Heart left ventricle (tissue), 16 donors: Measurements from ENCODE around the gene RASSF5. TPM values are rescaled to one million over a fixed set of nuclear protein-coding genes. Genes with fewer than 3 reads are reported as not detected.
A peak's percentile ranks its signal among the peaks of the same experiment; 100 is the strongest.

Experiments used
- ATAC-seq, 4 donors: fragments of 200-7000 bp; cut with Tn5 transposase; one replicate each; pipeline ENCODE4 v1.9.1; 2020 to 2022; ENCODE audit warnings: moderate library complexity in 4 of 4, mild to moderate bottlenecking in 3 of 4, moderate number of reproducible peaks in 1 of 4
- DNase-seq, 5 donors: peaks; one replicate each; pipeline ENCODE4 v3.0.0-alpha.2; 2020
- H3K27ac ChIP-seq, 12 donors: fragments of 200-600 bp; sonication (generic) in 4 of 12; one replicate each; pipeline versions ENCODE4 v1.5.0 to v1.8.0; 2016 to 2022; ENCODE audit warnings: mild to moderate bottlenecking in 2 of 12
- H3K27me3 ChIP-seq, 9 donors: fragments of 200-600 bp; sonication (generic) in 2 of 9; one replicate each; pipeline versions ENCODE4 v1.5.1 to v1.8.0; 2016 to 2022; ENCODE audit warnings: mild to moderate bottlenecking in 3 of 9
- H3K36me3 ChIP-seq, 9 donors: fragments of 200-600 bp; sonication (generic) in 2 of 9; one replicate each; pipeline versions ENCODE4 v1.5.0 to v1.8.0; 2018 to 2022; ENCODE audit warnings: mild to moderate bottlenecking in 2 of 9
- H3K4me1 ChIP-seq, 12 donors: fragments of 200-600 bp; sonication (generic) in 4 of 12; one replicate each; pipeline versions ENCODE4 v1.5.0 to v1.8.0; 2016 to 2022; ENCODE audit warnings: mild to moderate bottlenecking in 3 of 12
- H3K4me3 ChIP-seq, 12 donors: fragments of 200-600 bp; sonication (generic) in 4 of 12; one replicate each; pipeline versions ENCODE4 v1.5.0 to v1.8.0; 2017 to 2022; ENCODE audit warnings: mild to moderate bottlenecking in 9 of 12, moderate library complexity in 4 of 12
- H3K9me3 ChIP-seq, 12 donors: fragments of 200-600 bp; sonication (generic) in 4 of 12; one replicate each; pipeline versions ENCODE4 v1.5.0 to v1.8.0; 2016 to 2022; ENCODE audit warnings: mild to moderate bottlenecking in 1 of 12
- POLR2A ChIP-seq, 2 donors: fragments of 450-650 bp; IDR thresholded peaks; one replicate each; pipeline ENCODE4 v1.6.1; 2017; ENCODE audit warnings: antibody characterized with exemption in 2 of 2, mild to moderate bottlenecking in 2 of 2, moderate library complexity in 2 of 2
- WGBS, 4 donors: extraction: QIAGEN DNeasy Blood & Tissue Kit in 2 of 4; methylation state at CpG; one replicate each; pipeline versions ENCODE4 v1.1.5 to v1.1.7; 2013 to 2018; 5-methylcytosine and 5-hydroxymethylcytosine counted together
- intact Hi-C, 10 donors: fragments of 100-400 bp; cut with DNase I; formaldehyde crosslinking; loops; one replicate each; pipeline versions ENCODE4 v1.11.1 to v1.14.2; 2022
- polyA plus RNA-seq, 2 donors: library from polyadenylated mRNA; stranded (reverse); fragments of 200-250 nt; gene quantifications; one replicate each; pipeline ENCODE4 v1.2.3, GENCODE V29; 2013
- total RNA-seq, 9 donors: library from RNA; depleted of rRNA in 2 of 9; stranded (reverse); fragments of >200 nt in 2 of 9; fragmentation: NEBNext Ultra II Directional in 3 of 9; extraction: Animal tissue kit (Norgen Biotek cat#: 25700) in 3 of 9; gene quantifications; one replicate each; pipeline versions ENCODE4 v1.1.0 to v1.2.4, GENCODE V29; 2016 to 2023
- TF ChIP-seq, protein P1 (sequence below), 12 donors: fragments of 200-600 bp; sonication (generic) in 4 of 12; IDR thresholded peaks; one replicate each; pipeline versions ENCODE4 v1.5.0 to v1.8.0; 2018 to 2022; ENCODE audit warnings: antibody characterized with exemption in 12 of 12, mild to moderate bottlenecking in 5 of 12
- donor health status: ischemic (EF 13 %, LVEDD 7.1; RV severe dilation, severe dysfunction).
- donor health status: healthy with polysubstance abuse.
- donor health status: DM: no; HTN: yes; CAD: no.
- donor health status: DM: no; HTN: no; CAD: no.
- donor health status: ischemic (EF 25% LVEDD 6.9; RV normal size, moderate dysfunction).
- donor health status: ischemic (EF 25% LVEDD 5.7; RV mildly dilated, moderate dysfunction).
- donor health status: healthy.
- donor health status: DM: yes; HTN: yes; CAD: no.
- donor health status: ischemic (EF 35%, LVEDD 5.7; RV mildly dilated, moderate dysfunction).
- donor health status: nonischemic (EF 11% LVEDD 7.7; RV severe dilation, severe dysfunction).
- donor health status: DM: yes; HTN: yes; CAD: no.
- donor health status: PGD.
- donor health status: ischemic (EF 29% LVEDD 5.4; RV normal size, mild dysfunction).
- donor health status: nonischemic (EF 23%, LVEDD 6.1; RV moderate dilation, normal function).

RASSF5 gene
- total and polyA plus RNA-seq, 11 donors = 1.3 to 27.4 (median 5.6) TPM

DNA sequence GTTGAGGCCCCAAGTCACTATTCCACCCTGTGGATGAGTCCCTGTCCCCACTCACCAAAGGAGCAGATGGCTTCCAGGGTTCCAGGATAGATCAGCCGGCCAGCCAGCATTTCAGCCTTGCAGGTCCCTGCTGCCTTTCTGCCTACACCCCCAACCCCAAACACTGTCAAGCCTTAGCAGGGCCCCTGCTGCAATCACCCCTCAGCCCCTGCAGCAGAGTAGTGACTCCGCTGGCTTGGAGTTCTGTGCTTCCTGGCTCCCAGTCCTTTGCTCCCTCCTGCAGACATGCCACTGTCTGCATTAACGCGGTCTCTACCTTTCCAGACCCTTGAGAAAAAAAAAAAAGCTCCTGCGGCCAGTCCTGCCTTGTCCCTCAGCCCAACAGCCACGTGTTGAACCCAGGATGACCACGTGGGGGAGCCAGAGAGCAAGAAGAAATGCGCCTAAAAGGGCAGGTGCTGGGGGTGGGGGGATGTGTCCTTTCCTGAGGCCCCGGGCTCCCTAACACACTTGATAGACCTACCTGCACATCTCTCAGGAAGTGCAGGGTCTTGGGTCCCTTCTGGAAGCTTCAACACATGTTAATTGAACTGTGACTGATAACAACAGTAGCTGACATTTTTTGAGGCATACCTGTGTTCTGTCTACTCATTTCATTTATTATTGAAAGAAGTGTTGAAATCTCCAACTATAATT is 37.4 kb downstream of the RASSF5 start:
- no peaks in the 10 kb centered on the region for H3K36me3 ChIP-seq
- H3K27ac ChIP-seq = no peak overlapping the region
- peak; percentile 61 to 87 (median 69) for DNase-seq
- WGBS, 4 donors = 4 to 16% (median 12%) methylated on average over 9 of the region's 9 CpGs
- no peak overlapping the region for H3K4me3 ChIP-seq
- intact Hi-C loops = loop anchor here in 9 of 10 donors (1.0 to 10.0 kb wide), 8 partner anchors 37 to 52 kb away; partner anchors contain the start of gene RASSF5 (in 2 of the 9)
- ATAC-seq = peak; percentile 26 to 84 (median 72)
- no peaks in the 10 kb centered on the region for H3K9me3 ChIP-seq
- no peaks in the 10 kb centered on the region for H3K27me3 ChIP-seq
- TF ChIP-seq, protein P1, sequence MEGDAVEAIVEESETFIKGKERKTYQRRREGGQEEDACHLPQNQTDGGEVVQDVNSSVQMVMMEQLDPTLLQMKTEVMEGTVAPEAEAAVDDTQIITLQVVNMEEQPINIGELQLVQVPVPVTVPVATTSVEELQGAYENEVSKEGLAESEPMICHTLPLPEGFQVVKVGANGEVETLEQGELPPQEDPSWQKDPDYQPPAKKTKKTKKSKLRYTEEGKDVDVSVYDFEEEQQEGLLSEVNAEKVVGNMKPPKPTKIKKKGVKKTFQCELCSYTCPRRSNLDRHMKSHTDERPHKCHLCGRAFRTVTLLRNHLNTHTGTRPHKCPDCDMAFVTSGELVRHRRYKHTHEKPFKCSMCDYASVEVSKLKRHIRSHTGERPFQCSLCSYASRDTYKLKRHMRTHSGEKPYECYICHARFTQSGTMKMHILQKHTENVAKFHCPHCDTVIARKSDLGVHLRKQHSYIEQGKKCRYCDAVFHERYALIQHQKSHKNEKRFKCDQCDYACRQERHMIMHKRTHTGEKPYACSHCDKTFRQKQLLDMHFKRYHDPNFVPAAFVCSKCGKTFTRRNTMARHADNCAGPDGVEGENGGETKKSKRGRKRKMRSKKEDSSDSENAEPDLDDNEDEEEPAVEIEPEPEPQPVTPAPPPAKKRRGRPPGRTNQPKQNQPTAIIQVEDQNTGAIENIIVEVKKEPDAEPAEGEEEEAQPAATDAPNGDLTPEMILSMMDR (IDR thresholded peaks at IDR 0.05) = peak; percentile 80 to 92 (median 88)
- TF ChIP-seq POLR2A (IDR thresholded peaks at IDR 0.05) = no peak
- peaks cover 0 to 14% (median 8%) of the 10 kb centered on the region in 12 donors for H3K4me1 ChIP-seq

- Histone ChIP-seq H3K36me3 (no peaks in the 10 kb centered on the region), H3K27me3 (no peaks in the 10 kb centered on the region), H3K9me3 (no peaks in the 10 kb centered on the region), H3K4me1 (peaks cover 0 to 8% (median 3%) of the 10 kb centered on the region in 12 donors), H3K4me3 (no peak overlapping the region), H3K27ac (no peak overlapping the region)
- DNase-seq (no peak), ATAC-seq (no peak)
- TF ChIP-seq, protein P1 (IDR thresholded peaks at IDR 0.05) = no peak
- no peak for TF ChIP-seq POLR2A (IDR thresholded peaks at IDR 0.05)
- WGBS, 4 donors = 92 to 100% (median 97%) methylated on average over 1 of the region's 1 CpG
- intact Hi-C loops = loop anchor here in 8 of 10 donors (1.0 to 10.0 kb wide), 7 partner anchors 37 to 53 kb away; no protein-coding TSS in a partner anchor
Measured at GRCh38 chr1:206545351-206545750, 38.0 kb downstream of the RASSF5 start.

- ATAC-seq = no peak
- no peak overlapping the region for H3K4me3 ChIP-seq
- DNase-seq = no peak
- no peak overlapping the region for H3K27ac ChIP-seq
- H3K4me1 ChIP-seq = peaks cover 0 to 16% (median 0%) of the 10 kb centered on the region in 12 donors
- intact Hi-C loops = loop anchor here in 4 of 10 donors (5.0 to 10.0 kb wide), 3 partner anchors 35 to 55 kb away; no protein-coding TSS in a partner anchor
- H3K36me3 ChIP-seq = no peaks in the 10 kb centered on the region
- TF ChIP-seq, protein P1 (IDR thresholded peaks at IDR 0.05) = no peak
- no peak for TF ChIP-seq POLR2A (IDR thresholded peaks at IDR 0.05)
- no peaks in the 10 kb centered on the region for H3K9me3 ChIP-seq
- WGBS, 4 donors = 81 to 88% (median 87%) methylated on average over 7 of the region's 7 CpGs
- H3K27me3 ChIP-seq = no peaks in the 10 kb centered on the region
Measured at GRCh38 chr1:206547104-206547503, 39.8 kb downstream of the RASSF5 start.

GRCh38 chr1:206550446-206550845 is 43.1 kb downstream of the RASSF5 start:
- no peaks in the 10 kb centered on the region for H3K9me3 ChIP-seq
- peaks cover 0 to 21% (median 7%) of the 10 kb centered on the region in 12 donors for H3K4me1 ChIP-seq
- no peaks in the 10 kb centered on the region for H3K36me3 ChIP-seq
- DNase-seq (no peak), ATAC-seq (no peak)
- no peaks in the 10 kb centered on the region for H3K27me3 ChIP-seq
- no peak for TF ChIP-seq POLR2A (IDR thresholded peaks at IDR 0.05)
- TF ChIP-seq, protein P1 (IDR thresholded peaks at IDR 0.05) = no peak
- intact Hi-C loops = no loop called here
- peak overlapping the region in 1 of 12 donors; percentile 27 for H3K27ac ChIP-seq
- H3K4me3 ChIP-seq = no peak overlapping the region
- 75 to 85% (median 83%) methylated on average over 2 of the region's 2 CpGs for WGBS, 4 donors
